NAMALWA (cell line): ENCODE measurements around the gene CENPP.

Source experiments
- DNase-seq: peaks from one replicate; pipeline ENCODE4 v3.0.0-alpha.2; 2015; ENCODE audit warnings: low spot score

Gene CENPP

DNA sequence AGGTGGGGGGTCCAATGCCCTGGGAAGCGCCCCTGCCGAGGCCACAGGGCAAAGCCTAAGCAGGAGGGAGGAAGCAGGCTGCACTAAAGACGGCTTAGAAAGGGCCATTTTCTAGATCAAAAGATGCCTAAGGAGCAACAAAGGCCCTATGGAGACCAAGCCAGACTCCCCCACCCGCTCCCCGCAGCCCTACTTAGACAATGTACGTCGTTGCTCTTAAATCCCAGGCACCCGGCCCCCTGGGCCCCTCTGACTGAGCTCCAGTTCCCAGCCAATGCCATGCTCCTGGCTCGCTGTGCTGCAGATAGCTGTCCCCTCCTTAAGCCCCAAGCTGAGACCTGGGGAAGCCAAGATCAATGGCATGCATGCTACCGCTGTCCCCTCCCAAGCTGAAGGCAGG lies 333.8 kb downstream of the CENPP start:
- no peak for DNase-seq

DNA sequence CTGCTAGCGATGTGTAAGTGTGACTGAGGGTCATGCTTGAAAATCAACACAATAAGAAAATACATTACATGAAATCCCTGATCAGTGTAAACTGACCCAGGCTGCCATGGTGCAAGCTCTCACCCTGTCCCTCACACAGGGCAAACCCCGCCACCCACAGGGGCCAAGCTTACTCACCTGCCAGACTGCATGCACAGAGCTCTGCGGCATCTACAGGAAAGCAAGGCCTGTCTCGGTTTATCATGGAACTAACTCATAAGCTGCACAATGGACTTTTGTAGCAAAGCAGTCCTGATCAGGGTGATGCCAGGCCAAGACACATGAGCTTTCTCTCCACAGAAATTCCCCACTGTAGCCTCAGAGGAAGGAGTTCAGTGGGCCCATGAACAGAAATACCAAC lies 334.5 kb downstream of the CENPP start:
- no peak for DNase-seq

DNA sequence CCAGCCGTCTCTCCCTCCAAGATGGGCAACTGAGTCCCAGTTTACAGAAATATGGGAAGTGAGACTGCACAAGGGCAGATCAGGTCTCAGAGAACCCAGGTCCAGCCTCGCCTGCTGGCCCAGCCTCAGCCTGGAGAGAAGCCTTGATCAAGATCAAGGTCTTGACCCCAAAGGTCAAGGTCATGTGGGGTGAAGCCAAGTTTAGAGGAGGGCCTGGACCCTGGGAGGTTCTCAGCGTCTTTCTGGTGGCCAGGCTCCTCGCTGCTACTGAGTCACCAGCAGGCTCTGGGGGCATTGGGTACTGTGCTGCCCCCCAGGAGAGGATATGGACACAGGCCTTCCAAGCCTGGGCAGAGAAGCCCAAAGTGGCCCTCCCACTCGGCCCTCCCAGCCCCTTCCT lies 335.4 kb downstream of the CENPP start:
- DNase-seq = no peak

DNA sequence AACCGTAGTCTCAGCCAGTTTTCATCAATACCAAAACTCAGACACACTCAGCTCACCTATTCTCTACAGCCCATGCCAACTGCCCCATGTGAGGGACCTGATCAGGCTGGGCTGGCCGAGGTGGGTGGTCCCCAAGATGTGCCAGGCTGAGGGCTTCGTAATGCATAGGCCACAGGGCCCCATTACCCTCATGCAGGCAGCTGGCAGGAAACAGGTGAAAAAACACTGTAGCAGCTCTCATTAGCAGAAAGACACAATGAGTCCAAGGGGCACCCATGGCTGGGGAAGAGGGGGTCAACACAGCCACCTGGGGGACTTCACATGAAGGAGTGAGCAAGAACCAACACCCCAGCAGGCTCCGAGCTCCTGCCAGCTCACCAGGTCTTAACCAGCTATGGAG lies 336.0 kb downstream of the CENPP start:
- DNase-seq = no peak

DNA sequence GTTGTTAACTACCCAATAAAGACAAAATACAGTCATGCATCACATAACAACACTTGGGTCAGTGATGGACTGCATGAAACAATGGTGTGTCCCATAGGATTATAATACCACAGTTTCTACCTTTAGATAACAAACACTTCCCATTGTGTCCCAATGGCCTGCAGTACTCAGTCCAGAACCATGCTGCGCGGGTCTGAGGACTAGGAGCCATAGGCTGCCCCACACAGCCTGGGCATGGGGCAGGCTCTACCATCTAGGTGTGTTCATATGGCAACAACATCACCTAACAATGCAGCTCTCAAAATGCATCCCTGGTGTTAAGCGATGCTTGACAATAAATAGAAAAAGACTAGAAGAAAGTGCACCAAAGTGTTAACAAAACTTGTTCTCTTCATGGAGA lies 337.4 kb downstream of the CENPP start:
- DNase-seq = no peak

DNA sequence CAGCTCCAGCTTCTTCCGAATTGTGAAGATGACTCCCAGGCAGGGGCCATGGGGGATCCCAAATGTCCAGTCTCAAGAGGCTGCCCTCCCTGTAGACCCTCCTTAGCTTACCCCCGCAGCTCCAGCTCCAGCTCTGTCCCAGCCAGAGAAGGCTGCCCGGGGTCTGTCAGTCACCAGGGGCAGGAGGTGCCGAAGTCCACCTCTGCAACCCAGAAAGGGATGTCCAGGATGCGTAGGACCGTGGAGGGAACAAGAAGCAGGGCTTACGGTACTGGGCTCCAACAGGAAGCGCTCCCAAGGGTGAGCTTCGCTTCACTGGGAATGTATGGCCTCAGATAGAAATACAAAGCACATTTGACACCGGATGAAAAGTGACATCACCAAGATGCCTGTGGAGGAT lies 338.2 kb downstream of the CENPP start:
- no peak for DNase-seq

DNA sequence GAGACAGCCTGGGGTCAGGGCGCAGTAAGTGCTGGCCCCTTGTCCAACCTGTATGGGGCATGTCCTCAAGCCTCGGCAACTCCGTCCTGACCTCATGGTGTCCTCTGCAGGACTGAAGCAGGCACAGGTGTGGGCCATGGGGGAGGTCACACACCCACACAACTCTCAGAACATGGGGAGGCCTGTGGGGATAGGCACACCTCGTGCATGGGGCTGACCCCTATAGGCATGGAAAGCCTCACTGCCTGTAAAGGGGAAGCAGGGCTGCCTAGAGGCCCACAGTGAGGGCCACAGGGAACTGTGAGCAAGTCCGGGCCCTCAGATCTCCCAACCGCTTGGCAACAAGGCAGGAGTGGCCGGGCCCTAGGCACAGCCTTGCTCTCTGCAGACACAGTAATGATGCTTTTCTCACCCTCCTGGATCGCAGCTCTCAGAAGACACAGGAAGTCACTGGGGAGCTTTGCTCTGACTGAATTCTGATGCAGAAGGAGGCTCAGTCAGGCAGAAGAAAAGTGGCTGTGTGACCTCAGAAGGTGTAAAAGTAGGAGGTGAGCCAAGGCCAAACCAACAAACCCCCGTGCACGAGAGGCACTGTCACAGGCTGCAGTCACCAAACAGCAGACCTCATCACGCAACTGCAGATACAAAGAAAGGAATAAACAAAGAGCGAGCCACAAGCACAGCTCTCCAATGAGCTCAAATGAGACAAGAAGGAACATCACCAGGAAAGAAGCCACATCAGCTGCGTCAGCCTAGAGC lies 338.8 kb downstream of the CENPP start:
- peak; percentile 20 for DNase-seq

DNA sequence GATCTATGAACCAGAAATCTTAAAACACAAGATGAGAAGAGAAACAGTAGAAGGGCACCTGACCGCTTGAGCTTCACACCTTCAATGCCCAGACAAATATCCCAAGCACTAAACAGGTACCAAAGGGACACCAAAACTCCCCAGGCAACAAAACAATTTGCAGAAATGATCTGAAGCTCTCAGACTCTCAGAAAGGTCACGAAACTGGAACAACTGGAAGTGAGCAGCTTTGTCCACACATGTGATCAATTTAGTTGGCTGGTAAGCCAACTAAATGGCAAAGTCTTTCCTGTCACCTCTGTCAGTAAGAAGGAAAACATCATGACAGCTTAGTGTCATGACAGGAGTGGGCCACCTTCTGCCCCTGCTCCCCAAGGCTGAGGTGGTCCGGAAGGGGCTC lies 340.1 kb downstream of the CENPP start:
- DNase-seq = no peak

DNA sequence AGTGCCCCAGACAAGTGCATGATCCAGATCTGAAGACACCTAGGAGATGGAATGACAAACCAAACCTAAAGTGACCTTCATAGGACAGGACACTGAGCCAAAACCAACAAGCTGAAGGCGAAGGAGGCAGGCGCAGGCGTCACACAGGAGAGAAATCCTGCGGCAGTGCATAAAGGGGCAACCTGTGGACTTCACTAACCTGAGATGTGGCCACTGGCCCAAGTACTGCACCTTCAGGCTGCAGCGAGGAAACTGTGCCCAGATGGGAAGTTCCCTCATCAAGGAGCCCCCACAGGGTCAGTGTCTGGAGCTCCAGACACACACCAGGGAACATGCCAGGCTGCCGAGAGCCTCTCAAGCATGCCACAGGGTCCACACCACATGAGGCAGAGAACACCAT lies 340.5 kb downstream of the CENPP start:
- DNase-seq = no peak

DNA sequence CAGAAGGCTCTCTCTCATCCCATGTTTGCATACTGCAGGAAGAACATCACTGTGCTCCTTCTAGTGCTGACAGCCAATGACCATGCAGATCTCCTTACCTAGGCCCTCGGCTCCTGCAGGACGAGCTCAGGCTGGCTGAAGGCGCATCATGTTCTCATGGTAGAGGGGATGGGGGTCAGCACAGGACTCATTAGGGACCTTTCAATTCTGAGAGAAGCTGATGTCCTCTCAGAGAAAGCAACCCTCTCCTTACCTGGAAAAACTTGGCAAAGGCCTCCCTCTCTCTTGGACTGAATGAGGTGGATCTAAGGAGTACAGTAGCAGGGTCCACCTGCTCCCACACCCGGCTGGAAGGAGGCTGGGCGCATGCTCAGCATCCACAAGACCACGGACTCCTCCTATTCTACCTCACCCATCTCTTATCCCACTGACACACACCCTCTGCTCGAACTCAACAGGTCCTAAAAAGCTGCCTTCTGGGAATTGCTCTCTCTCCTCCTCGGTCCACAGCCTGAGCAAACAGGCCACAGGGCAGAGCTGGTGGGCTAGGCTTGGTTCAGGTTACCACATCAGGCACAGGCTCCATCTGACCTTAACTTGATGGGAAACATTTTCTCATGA lies 341.3 kb downstream of the CENPP start:
- DNase-seq = no peak

DNA sequence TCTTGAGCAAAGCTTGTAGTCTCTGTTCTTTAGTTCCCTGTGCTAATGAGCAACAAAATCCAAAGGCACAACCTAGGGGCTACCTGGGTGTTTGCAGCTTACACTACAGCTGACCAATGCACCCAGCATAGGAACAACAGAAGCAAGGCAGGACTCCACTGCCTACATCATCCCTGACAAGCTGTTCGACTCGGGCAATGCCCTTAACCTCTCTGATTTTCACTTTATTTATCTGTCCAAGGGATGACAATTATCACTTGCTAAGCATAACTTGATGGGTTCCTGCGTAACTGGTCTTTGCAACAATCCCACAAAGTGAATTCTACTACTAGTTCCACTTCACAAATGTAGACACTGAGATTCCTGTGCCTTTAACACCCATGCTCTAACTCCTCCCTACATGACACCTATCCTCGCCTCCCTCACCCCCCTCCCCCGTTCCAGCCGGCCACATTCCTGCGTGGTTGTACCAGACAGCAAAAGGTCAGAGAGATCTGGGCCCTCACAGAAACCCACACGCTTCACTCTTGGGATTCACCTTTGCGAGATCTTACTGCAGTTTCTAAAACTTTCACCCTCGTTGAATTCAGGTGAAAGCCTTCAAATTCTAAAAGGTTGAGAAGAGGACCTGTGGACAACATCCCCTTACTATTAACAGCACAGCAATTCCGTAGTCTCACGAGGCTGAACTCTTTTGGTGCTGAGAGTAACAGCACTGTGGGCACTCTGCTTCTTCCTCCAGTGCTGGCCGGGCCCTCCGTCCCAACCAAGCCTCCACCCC lies 343.2 kb downstream of the CENPP start:
- peak; percentile 15 for DNase-seq

DNA sequence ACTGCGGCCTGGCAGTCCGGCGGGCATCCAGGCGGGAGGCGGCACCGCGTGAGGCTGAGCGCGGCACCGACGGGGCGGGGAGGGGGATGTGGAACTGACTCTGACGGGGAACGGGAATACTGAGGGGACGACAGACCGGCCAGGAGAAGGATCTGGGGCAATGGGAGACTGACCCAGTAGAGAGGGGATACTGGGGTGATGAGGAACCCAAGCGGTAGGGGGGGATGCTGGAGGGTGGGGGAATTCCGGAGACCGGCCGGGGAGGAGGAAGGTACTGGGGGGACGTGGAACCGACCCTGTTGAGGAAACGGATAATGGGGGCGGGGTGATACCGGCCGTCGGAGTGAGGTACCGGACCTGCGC lies 343.8 kb downstream of the CENPP start:
- DNase-seq = no peak
